ENCODE data around the gene POLR2J. TPM values are rescaled to one million over a fixed set of nuclear protein-coding genes. Genes with fewer than 3 reads are reported as not detected.

Gene POLR2J
- total RNA-seq, 1 donor from 2014 or later: 46.8 TPM

GRCh38 chr7:102429141-102429899 is 49.4 kb downstream of the POLR2J start:
- no peaks in the 10 kb centered on the region for H3K27me3 Mint-ChIP-seq
- DNase-seq: no peak
- H3K4me3 Mint-ChIP-seq: peak overlapping the region; percentile 24
- peaks cover 69% of the 10 kb centered on the region for H3K4me1 Mint-ChIP-seq
- intact Hi-C loops (cut with micrococcal nuclease): no loop called here
- no peaks in the 10 kb centered on the region for H3K9me3 Mint-ChIP-seq
- peak overlapping the region; percentile 81 for H3K27ac Mint-ChIP-seq
- H3K36me3 Mint-ChIP-seq (ENCODE audit: low read depth): peaks cover 30% of the 10 kb centered on the region

DNA sequence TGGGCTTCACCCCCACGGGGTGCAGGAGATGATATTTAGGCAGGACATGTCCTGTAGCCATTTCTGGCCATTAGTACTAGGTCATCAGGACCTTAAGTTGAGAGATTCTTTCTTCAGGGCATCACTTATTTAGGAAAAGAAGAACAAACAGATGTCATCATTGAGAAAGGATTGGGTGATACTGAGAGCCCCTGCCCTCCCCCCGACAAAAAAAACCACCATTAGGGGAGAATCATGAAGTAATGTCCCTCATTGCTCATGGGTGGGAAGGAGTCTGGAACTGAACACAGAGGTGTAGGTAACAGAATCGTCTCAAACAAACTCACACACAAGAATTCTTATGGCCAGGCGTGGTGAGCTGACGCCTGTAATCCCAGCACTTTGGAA is 51.7 kb downstream of the POLR2J start:
- Mint-ChIP-seq H3K4me3 (peak overlapping the region; percentile 93), H3K27me3 (no peaks in the 10 kb centered on the region), H3K36me3 (ENCODE audit: low read depth) (peaks cover 32% of the 10 kb centered on the region), H3K9me3 (no peaks in the 10 kb centered on the region), H3K27ac (peak overlapping the region; percentile 100), H3K4me1 (peaks cover 65% of the 10 kb centered on the region)
- DNase-seq: no peak
- intact Hi-C loops (cut with micrococcal nuclease): loop anchor here (2.0 kb wide), 3 partner anchors 14 to 38 kb away; partner anchors contain the start of genes ALKBH4 and LRWD1

DNA sequence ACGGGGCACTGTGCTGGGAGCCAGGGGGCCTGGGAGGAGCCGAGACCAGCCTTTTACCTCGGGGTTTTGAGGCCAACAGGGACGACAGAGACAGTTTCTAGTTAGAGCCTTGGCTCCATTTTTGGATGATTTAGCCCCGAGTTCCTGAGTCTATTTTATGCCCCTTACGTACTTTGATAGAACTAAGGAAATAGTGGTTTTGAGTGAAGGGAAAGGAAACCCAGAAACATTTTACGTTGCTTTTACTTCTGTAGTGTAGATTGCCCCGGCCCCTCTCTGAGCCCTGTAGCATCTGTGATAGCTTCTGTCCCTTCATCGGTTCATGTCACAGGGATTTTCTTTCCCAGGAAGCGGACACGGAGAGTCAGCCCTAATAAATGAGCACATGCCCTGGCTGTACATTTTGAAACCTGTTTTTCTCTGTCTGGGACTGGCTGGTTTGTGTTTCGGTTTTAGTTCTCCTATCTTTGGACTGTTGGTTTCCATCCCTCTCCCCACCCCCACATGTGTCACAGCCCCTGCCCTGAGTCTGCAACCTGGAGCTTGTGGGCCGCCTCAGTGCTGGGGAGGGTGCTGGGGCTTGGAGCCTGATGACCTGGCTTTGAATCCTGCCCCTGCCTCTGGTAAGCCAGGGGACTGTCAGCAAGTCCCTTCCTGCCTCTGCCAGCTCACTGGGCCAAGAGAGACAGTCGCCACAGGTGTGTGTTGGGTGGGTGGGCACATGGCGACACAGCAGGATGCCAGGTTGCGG is 52.3 kb downstream of the POLR2J start:
- intact Hi-C loops (cut with micrococcal nuclease): loop anchor here (1.0 to 2.0 kb wide), 5 partner anchors 9 to 38 kb away; partner anchors contain the start of genes ALKBH4, LRWD1 and PRKRIP1
- peaks cover 60% of the 10 kb centered on the region for H3K4me1 Mint-ChIP-seq
- H3K4me3 Mint-ChIP-seq: peak overlapping the region; percentile 93
- H3K36me3 Mint-ChIP-seq (ENCODE audit: low read depth): peaks cover 34% of the 10 kb centered on the region
- DNase-seq: peak; percentile 93
- no peaks in the 10 kb centered on the region for H3K9me3 Mint-ChIP-seq
- H3K27me3 Mint-ChIP-seq: no peaks in the 10 kb centered on the region
- peak overlapping the region; percentile 100 for H3K27ac Mint-ChIP-seq

DNA sequence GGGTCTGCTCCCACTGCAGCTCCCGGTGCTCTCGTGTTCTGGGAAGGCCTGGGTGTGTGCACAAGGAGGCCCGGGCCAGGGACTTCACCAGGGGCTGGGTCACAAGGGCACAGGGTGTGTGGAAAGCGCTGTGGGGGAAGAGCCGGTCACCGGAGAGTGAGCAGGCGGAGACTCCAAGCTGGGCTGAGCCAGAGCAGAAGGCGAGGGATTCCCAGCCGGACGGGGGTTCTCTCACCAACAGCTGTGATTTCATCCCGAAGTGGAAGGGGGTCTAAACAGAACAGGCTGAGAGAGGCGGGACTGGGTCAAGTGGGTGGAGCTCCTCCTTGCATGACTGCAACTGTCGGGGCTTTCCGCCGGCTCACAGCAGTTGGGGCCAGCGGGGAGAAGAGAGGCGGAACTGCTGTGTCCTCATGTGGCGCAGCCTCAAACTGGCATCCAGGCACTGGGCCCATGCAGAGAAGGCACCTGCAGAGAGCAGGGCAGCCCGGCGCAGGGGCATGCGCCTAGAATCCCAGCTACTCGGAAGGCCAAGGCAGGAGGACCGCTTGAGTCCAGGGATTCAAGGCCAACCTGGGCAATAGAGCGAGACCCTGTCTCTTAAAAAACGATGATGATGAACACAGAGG is 53.0 kb downstream of the POLR2J start:
- peak overlapping the region; percentile 100 for H3K27ac Mint-ChIP-seq
- no peaks in the 10 kb centered on the region for H3K27me3 Mint-ChIP-seq
- H3K4me3 Mint-ChIP-seq: peak overlapping the region; percentile 93
- intact Hi-C loops (cut with micrococcal nuclease): loop anchor here (1.0 to 2.0 kb wide), 6 partner anchors 8 to 39 kb away; partner anchors contain the start of genes ALKBH4, LRWD1, ORAI2 and PRKRIP1
- H3K36me3 Mint-ChIP-seq (ENCODE audit: low read depth): peaks cover 40% of the 10 kb centered on the region
- H3K9me3 Mint-ChIP-seq: no peaks in the 10 kb centered on the region
- peaks cover 60% of the 10 kb centered on the region for H3K4me1 Mint-ChIP-seq
- peak; percentile 95 for DNase-seq

DNA sequence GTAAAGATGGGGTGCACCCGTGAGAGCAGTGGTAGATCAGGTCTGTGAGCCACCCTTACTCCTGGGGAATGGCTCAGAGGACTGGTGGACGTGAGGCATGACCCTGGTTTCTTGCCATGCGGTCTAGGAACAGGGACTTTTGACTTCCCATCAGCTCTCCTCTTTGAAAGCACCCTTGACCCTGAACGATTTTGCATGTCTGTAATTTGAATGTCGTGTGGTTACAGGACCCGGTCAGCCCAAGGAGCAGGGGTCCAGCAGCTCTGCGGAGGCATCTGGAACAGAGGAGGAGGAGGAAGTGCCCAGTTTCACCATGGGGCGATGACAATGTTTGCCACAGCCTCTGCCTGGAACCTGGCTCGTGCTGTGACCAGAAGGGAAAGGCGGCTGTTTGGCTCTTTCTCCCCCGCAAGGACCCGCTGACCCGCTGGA is 53.9 kb downstream of the POLR2J start:
- Mint-ChIP-seq H3K4me1 (peaks cover 63% of the 10 kb centered on the region), H3K27ac (peak overlapping the region; percentile 100), H3K9me3 (no peaks in the 10 kb centered on the region), H3K36me3 (ENCODE audit: low read depth) (peaks cover 45% of the 10 kb centered on the region), H3K27me3 (no peaks in the 10 kb centered on the region), H3K4me3 (peak overlapping the region; percentile 93)
- intact Hi-C loops (cut with micrococcal nuclease): loop anchor here (1.0 kb wide), 1 partner anchor 8 kb away; the partner anchor contains the start of gene ORAI2
- DNase-seq: no peak

DNA sequence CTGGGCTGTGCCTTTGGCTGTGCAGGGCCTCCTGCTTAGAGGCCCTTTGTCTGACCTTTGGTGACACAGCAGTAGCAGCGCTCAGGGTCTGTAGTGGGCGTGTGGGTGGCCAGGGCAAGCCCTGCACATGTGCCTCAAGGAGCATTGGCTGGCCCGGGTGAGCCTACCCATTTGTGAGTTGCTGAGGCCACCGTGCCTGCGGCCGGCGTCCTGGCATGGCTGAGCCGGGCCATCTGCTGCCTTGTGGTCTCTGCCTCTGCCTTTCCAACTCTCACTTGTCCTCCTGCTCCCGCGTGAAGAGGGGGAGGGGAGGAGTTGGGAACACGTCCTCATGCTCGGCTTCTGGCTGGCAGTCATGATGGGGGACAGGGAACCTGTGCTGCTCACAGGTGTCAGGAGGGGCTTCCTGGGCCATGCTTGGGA is 54.6 kb downstream of the POLR2J start:
- Mint-ChIP-seq H3K4me1 (peaks cover 61% of the 10 kb centered on the region), H3K36me3 (ENCODE audit: low read depth) (peaks cover 44% of the 10 kb centered on the region), H3K4me3 (peak overlapping the region; percentile 3), H3K27me3 (no peaks in the 10 kb centered on the region), H3K9me3 (no peaks in the 10 kb centered on the region), H3K27ac (peak overlapping the region; percentile 100)
- intact Hi-C loops (cut with micrococcal nuclease): no loop called here
- DNase-seq: no peak

Other genes with a start within 250 kb of the POLR2J start
- gene SH2B2, start 192.1 kb downstream of the POLR2J start, total RNA-seq: 2.9 and 3.1 TPM in 2 replicates
- gene SPDYE6, start 122.5 kb downstream of the POLR2J start, total RNA-seq: not detected in 2 replicates
- gene PRKRIP1, start 82.6 kb downstream of the POLR2J start, total RNA-seq: 26.4 and 31.7 TPM in 2 replicates
- 45.8 and 49.8 TPM in 2 replicates for gene ORAI2, start 45.3 kb downstream of the POLR2J start, total RNA-seq
- gene ALKBH4, start 14.1 kb downstream of the POLR2J start, total RNA-seq: 9.9 and 10.9 TPM in 2 replicates
- 30.5 and 32.4 TPM in 2 replicates for gene LRWD1, start 13.9 kb downstream of the POLR2J start, total RNA-seq
- gene RASA4B, start 38.9 kb upstream of the POLR2J start, total RNA-seq: 27.1 and 28.6 TPM in 2 replicates
- gene UPK3BL2, start 64.8 kb upstream of the POLR2J start, total RNA-seq: 14.1 and 19.2 TPM in 2 replicates
- 0.19 TPM in 1 of 2 replicates, not detected in the other for gene SPDYE2, start 72.3 kb upstream of the POLR2J start, total RNA-seq
- gene POLR2J3, start 93.7 kb upstream of the POLR2J start, total RNA-seq: 49.3 and 50.9 TPM in 2 replicates
- gene RASA4, start 137.8 kb upstream of the POLR2J start, total RNA-seq: 52.8 and 54.1 TPM in 2 replicates
- 14.4 and 23.0 TPM in 2 replicates for gene UPK3BL1, start 163.9 kb upstream of the POLR2J start, total RNA-seq
- gene SPDYE2B, start 171.4 kb upstream of the POLR2J start, total RNA-seq: not detected in 2 replicates
- gene POLR2J2, start 192.7 kb upstream of the POLR2J start, total RNA-seq: 17.8 and 20.2 TPM in 2 replicates